ENCODE data around the gene MTCH1. TPM values are rescaled to one million over a fixed set of nuclear protein-coding genes. Genes with fewer than 3 reads are reported as not detected.

Gene MTCH1
- total RNA-seq, 1 experiment from 2014 or later, result 161 TPM

DNA sequence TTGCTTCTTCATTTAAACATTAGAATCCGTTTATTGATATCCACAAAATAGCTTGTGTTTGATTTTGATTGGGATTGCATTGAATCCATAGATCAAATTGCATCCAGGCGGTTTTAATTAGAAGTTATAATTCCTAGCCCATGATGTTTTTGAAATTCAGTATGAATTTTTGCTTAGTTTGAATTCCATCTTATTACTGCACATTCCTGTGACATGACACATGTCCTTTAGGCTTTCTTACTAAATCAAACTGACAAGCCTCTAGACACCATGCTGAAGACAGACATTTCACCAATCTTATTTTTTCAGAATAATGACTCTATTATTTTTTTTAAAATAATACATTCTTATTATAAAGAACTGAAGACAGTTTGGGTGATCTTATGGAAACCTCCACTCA, 52.9 kb downstream of the MTCH1 start:
- Histone ChIP-seq H3K9me2 (ENCODE audit: insufficient read depth) (no peaks in the 10 kb centered on the region), H2AFZ (ENCODE audit: low read depth, low read length, poor library complexity, severe bottlenecking) (no peak overlapping the region), H3K27ac (ENCODE audit: low read depth, low read length) (no peak overlapping the region), H3K9ac (ENCODE audit: low read length) (no peak overlapping the region), H3K9me3 (ENCODE audit: control insufficient read depth in 1 of 2, insufficient read depth in 1 of 2, low read depth in 1 of 2, low read length in 2 of 2) (no peaks in the 10 kb centered on the region), H3K4me2 (ENCODE audit: low read length) (no peak overlapping the region), H3K36me3 (ENCODE audit: control insufficient read depth in 1 of 2, insufficient read depth in 2 of 2, low read length in 2 of 2) (no peaks in the 10 kb centered on the region), H3K4me3 (replicated peaks in 1 of 2; ENCODE audit: low read depth in 1 of 2, low read length in 2 of 2) (no peak overlapping the region), H3K4me1 (ENCODE audit: control insufficient read depth in 1 of 2, insufficient read depth in 2 of 2, low read length in 2 of 2) (peaks cover 3 to 9% of the 10 kb centered on the region in 2 experiments; a peak in 3 of 4 replicates), H3K79me2 (ENCODE audit: insufficient read depth, low read length) (no peaks in the 10 kb centered on the region), H3K27me3 (ENCODE audit: insufficient read depth, low read length) (no peaks in the 10 kb centered on the region), H4K20me1 (ENCODE audit: insufficient read depth) (no peaks in the 10 kb centered on the region)
- ChIA-PET POLR2A (no interaction called here), CTCF (no interaction called here), RAD21 (ENCODE audit: low non-redundant PET in 1 of 2, low total read pairs in 2 of 2, uncharacterized antibody in 2 of 2, unreplicated experiment in 2 of 2) (no interaction called here)
- TF ChIP-seq, protein P1, sequence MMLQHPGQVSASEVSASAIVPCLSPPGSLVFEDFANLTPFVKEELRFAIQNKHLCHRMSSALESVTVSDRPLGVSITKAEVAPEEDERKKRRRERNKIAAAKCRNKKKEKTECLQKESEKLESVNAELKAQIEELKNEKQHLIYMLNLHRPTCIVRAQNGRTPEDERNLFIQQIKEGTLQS (IDR thresholded peaks at IDR 0.05), result no peak
- TF ChIP-seq SP1 (IDR thresholded peaks at IDR 0.05; ENCODE audit: low read depth) (no peak), ZBTB33 (IDR thresholded peaks at IDR 0.05; ENCODE audit: extremely low read depth, insufficient replicate concordance, low read length) (no peak), FOSL1 (IDR thresholded peaks at IDR 0.05; ENCODE audit: low read depth) (no peak), EZH2phosphoT487 (IDR thresholded peaks at IDR 0.05; ENCODE audit: borderline replicate concordance) (no peak), TCF7L2 (IDR thresholded peaks at IDR 0.05; ENCODE audit: borderline replicate concordance, extremely low read depth, insufficient read depth, insufficient read length) (no peak), CEBPB (IDR thresholded peaks at IDR 0.05; ENCODE audit: low read depth) (no peak), CBX3 (IDR thresholded peaks at IDR 0.05; ENCODE audit: low read depth) (no peak), MAX (IDR thresholded peaks at IDR 0.05) (no peak), REST (IDR thresholded peaks at IDR 0.05; ENCODE audit: low read depth) (no peak), YY1 (IDR thresholded peaks at IDR 0.05; ENCODE audit: extremely low read depth, insufficient replicate concordance, low read depth, low read length) (no peak), POLR2A (IDR thresholded peaks at IDR 0.05; ENCODE audit: borderline replicate concordance, extremely low read depth, insufficient read depth, insufficient read length) (no peak), JUND (IDR thresholded peaks at IDR 0.05) (no peak)
- no TSS peak for BruUV-seq (replicated peaks)
- no peak for DNase-seq (ENCODE audit: low read depth, low spot score)
- no peak for ATAC-seq
- intact Hi-C loops (cut with micrococcal nuclease), result no loop called here

All from HCT116 (cell line).